Activated CD4-positive, alpha-beta T cell treated with anti-CD3 and anti-CD28 coated beads for 24 hours (primary cell): ENCODE results near the gene RBM7.

ENCODE experiments used
- DNase-seq, 2 donors: peaks; one replicate each; pipeline ENCODE4 v3.0.0-alpha.2; 2020; ENCODE audit warnings: low read depth in 2 of 2

Gene RBM7, protein sequence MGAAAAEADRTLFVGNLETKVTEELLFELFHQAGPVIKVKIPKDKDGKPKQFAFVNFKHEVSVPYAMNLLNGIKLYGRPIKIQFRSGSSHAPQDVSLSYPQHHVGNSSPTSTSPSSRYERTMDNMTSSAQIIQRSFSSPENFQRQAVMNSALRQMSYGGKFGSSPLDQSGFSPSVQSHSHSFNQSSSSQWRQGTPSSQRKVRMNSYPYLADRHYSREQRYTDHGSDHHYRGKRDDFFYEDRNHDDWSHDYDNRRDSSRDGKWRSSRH

DNA sequence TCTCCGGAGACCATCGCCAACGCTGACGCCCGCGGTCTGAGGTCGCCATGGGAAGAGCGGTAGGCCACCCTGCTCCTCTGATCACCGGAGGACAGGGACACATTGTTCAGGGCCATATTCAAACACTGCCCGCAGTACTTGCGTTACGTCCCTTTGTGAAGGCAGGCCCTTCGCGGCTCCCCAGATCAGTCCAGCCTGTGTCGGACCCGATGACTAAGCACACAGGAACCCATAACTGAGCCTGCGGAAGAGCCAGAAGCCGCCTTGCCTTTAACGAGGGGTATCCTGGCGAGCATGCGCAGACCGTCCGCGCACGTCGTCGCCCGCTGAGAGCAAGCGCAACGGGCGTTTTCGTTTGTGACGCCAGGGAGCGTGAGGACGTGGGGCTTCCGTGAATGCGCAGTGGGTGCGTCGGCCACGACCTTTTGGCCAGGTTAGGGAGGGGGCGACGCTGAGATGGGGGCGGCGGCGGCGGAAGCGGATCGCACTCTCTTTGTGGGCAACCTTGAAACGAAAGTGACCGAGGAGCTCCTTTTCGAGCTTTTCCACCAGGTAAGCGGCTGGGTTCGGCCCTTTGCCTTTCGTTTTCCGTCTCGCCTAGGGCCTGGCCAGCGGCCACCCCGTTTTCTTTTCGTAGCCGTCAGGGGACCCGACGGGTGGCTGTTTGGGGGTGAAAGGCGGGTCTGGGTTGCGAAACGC, at the start of gene RBM7, which contains the start of gene C11orf71:
TSS of gene RBM7 (plus strand) at position 451 of the 699 bp plus-strand sequence. CDS start at position 457, 6 bp downstream.
TSS of gene C11orf71 (minus strand) at position 296 of the 699 bp plus-strand sequence. CDS start at position 116, 180 bp downstream.
- peak; percentile 93 to 97 for DNase-seq

DNA sequence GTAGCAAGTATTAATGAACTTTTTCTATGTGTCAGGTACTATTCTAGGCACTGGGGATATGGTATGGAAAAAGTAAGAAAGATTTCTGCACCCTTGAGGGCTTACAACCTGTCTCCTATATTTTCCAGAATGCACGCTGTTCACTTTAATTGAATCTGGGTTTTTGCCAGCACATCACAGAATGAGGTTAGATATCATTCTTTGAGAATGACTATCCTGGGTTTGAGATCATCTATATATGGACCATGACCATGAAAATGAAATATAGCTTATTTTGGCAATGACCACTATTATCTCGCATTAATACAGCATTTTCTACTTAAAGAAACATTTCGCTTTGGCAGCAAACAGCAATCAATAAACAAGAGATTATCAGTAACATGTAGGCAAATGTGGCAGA, 47.0 kb upstream of the RBM7 start:
- no peak for DNase-seq

DNA sequence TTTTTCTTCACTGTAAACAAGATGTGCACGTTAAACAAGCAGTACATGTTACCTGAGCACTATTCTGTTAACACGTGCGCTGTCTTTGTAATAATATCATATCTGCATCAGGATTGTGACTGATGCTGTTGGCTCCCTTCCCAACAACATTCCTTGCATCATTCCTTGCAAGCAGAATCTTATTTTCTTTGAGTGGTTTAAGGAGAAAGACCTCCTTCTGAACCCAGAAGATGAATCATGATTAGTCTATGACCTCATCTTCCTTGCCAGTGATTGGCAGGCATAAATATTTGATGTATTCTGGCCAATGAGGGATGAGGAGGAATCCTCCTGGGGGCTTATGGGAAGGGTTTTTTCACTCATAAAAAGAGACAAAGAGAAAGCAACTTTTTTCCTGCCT, 46.4 kb upstream of the RBM7 start:
- DNase-seq: no peak

DNA sequence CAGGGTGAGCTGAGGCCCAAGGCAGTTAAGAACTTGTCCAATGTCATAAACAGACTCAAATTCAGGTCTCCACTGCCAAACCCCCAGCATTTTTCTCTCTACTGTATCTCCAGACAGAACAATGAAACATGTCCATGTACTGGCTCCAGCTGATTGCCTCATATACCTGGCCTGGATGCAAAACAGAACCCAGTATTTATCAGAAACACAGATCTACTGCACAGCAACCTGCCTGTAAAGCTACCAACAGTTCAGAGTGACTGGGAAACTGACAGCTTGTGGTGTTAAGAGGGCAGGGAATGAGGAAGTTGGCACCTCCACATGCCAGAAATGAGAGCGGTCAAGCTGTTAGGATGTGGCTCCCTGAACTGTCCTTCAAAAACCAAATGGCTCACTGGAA, 41.8 kb upstream of the RBM7 start:
- DNase-seq: no peak

DNA sequence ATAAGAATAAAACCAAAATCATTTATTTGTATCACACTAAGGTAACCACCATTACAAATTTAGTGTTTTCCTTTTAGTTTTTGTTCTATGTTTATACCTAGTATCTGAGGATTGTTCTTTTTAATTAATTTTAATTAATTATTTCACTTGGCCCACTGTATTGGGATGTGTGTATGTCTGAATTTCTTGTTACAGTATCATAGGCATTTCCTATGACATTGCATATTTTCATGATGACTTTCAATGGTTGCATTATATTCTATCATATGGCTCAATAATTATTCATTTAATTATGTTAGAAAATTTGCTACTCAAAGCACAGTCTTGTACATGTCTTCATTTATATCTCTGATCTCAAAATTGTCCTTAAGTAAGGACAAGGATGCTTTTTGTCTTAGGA, 41.1 kb upstream of the RBM7 start:
- DNase-seq: no peak

DNA sequence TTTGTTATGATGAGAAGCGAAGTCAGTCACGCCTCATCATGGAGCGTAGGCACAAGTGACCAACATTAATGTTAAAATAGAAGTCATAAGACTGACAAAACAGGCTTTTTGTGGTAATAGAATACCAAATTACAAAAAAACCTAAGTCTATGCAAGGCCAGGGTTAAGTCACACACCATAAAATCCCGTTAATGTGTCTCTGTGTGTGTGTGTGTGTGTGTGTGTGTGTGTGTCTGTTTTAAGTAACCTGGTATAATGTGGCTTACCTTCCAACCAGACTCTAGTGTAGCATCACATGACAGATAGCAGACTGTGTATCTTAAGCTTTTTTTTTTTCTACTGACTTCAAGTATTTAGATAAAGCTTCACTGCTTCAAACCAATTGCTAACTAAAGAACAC, 38.1 kb upstream of the RBM7 start:
- DNase-seq: no peak

DNA sequence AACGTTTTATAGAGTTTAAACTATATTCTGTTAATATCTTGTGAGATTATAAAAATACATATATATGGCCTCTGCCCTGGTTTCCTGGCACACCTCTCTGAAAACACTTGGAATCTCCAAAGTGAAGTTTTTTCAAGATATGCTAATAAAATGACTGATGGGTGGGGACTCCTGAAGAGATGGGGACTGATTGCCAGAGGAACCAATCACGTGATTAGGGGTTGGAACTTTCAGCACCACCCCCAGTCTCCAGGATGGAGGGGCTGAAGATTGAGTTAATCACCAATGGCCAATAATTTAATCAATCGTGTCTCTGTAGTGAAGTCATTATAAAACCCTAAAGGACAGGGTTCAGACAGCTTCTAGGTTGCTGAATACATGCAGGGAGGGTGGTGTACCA, 37.5 kb upstream of the RBM7 start:
- no peak for DNase-seq

DNA sequence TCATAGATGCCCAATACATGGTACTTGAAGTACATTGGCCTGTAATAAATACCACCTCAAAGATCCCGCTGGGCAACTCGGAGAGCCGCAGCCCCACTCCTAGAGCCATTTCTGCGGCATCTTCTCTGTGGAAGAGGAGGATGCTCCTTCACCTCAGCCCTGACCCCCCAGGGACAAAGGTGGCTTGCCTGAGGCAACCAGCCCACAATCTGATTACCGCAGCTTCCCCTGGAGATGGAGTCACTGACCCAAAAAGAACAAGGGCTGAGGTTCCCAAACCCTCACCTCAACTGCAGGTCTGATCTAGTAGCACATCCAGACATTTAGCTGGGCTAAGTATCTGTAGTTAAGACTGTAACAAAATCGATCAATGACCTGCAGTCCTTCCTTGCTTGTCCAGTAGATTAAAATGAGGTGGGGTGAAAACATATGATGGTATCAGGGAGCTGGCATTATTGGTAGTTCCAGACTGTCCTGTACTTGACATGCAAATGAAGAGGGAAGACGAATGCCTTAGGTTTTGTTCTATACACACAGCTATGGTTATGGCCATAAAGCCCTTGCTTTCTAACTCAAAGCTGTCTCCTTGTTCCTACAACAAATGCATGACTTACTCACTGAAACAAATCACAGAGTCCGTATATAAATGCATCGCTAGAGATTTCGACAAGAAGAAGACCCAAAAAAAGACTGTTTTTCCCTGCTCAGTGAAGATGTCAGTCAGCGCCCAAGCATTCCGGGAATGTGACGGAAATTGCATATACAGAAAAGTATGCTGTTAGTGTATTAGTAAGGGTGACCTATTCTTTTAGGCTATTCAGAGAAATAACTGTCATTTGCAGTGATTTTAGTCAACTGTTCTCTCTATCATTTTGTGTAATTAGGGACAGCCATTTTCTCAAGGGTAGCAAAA, 33.9 kb upstream of the RBM7 start:
- DNase-seq: no peak

DNA sequence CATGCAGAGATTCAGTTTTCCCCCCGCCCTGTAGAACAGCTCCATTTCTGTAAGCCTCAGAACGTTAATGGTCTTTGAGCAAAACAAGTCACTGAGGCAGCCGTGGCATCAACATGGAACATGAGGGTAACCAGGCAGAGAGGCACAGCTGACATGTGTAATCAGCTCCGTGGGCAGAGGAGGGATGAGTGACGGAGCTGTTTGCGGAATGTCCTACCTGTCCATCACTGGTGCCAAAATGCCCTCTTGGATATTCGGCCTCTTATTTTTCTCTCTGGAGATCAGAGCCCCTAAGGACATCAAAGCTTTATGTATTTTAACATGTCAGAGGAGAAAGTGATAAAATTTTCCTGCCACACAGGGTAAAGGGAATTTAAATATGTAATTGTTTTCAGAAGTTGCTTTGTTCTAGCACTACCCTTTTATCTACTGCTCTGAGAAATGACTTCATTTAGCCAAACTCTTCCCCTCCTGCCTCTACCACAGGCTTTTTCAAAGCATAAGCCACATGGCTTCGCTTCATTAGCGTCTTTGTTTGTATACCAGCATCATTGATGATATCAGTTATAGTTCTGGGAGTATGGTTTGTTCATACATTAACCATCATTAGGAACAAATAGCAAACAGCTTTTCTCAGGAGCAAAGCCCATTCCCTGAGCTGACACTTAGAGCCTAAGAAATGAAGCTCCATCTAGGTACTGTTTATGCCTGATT, 33.1 kb upstream of the RBM7 start:
- no peak for DNase-seq

DNA sequence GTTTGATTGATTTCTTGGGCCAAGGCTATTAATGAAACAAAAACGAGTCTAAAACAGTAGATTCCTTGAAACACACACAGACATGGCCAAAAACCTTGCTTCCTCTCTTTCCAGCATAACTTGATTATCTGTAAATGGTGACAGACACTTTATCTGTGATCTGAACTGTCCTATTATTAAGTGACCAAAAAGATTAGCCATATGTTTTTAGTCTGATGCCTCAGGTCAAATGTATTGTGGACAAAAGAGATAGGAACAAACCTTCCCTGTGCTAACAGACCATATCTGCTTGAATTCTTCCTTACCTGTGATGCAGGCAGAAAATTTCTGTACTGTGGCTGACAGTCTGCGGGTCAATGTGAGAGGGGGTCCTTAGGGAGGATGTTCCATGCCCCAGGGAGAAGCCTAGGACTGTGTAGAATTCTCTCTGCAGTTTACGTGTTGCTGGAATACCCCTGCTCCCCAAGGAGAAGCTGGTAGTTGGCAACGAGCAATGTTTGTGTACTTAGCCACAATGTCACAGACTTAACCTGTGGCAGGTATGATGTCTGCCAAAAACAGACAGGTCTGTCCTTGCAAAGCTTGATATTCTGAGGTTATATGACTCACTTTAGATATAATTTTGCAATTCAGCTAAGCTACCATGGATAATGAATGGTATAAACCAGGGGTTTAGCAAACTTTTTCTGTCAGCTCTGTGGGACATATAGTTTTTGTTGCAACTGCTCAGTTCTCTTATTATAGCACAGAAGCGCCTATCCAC, 31.4 kb upstream of the RBM7 start:
- no peak for DNase-seq

DNA sequence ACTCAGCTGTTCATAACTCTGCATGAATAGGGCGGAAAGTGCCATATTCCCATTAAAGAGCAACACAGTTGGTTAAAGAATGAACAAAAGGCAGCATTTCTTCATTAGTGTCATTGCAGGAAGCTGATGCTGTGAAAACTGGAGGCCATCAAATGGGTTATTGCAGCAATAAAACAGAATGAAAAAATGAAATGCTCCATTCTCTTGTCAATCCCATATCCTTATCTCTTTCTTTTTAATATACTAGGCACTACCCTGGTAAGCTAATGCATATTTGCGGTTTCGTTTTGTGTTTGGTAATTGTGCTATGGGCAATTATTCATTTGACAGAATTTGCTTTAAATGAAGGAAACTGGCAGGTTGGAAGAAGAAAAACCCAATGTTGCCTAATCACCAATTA, 25.4 kb upstream of the RBM7 start:
- DNase-seq: no peak

DNA sequence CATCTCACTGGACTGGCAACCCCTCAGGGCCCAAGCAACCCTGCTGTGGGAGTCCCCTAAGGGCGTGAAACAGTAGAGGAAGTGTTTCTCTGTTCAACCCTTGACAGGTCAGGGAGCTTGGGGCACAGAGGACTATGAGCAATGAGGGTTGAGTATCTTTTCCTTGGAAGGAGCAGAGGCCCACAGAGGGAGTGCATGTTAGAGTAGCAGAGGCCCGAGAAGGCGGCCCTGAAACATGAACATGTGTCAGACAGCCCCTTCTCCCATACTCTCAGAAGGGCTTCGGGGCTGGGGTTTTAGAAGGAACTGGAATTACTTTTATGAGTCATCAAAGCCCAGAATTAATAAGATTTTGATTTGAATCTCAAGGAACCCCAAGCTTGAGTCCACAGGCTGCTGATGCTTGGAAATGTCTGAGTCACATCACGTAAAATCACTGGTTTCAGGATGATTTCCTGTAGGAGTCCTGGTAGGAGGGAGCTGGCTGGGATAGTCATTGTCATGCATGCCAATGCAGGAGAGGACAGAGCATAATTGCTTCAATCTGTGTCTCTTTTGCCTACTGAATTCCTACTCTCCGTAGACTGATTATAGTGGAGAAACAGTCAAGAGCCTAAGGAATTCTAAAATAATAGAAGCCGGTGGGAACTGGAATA, 22.7 kb upstream of the RBM7 start:
- DNase-seq: no peak

DNA sequence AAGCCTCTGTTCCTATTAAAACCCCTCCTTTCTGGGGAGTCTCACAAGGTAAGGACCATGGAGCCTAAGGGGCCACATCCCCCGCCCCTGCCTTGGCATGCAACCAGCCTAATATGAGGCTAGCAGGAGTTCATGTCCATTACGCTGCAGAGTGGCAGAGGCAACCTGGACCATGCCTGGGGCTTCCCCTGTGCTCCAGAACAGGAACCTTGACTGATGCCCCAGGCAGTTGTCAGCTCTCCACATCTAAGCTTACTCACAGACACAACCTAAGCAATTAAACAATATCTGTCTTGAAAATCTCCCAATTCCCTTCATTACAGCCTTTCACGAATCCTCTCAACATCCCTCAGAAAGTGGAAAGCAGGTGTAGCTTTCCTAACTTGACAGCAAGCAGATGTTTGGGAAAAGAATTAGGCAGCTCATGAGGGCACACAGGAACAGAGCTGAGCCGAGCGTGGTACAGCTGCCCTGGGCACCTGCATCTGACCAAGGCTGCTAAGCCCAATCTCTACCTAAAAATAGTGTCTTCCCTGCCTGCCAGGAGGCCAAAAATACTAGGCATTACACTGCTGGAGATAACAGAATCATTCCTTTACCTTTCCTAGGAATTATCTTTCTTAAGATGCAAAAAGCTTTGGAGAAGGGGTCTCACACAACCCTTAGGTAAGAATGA, 20.9 kb upstream of the RBM7 start:
- DNase-seq: no peak

DNA sequence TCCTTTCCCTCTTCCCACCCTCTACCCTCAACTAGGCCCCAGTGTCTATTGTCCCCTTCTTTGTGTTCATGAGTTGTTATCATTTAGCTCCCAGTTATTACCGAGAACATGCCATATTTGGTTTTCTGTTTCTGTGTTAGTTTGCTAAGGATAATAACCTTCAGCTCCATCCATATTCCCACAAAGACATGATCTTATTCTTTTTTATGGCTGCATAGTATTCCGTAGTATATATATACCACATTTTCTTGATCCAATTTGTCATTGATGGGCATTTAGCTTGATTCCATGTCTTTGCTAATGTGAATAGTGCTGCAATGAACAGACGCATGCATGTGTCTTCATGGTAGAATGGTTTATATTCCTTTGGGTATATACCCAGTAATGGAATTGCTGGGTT, 18.0 kb upstream of the RBM7 start:
- DNase-seq: no peak

DNA sequence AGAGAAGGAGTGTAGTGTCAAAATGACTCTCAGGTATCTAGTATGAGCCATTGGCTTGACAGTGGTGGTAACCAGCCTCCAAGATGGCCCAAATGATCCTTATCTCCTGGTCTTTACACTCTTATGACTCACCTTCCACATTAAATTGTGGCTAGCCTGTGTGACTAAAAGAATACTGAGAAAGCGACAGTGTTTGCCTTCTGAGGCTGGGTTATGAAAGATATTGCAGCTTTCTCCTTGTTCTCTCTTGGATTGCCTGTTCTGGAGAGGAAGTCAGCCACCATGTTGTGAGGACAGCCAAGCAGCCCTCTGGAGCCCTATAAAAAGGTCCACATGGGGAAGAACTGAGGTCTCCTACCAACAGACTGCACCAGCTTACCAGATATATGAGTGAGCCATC, 16.0 kb upstream of the RBM7 start:
- DNase-seq: no peak

DNA sequence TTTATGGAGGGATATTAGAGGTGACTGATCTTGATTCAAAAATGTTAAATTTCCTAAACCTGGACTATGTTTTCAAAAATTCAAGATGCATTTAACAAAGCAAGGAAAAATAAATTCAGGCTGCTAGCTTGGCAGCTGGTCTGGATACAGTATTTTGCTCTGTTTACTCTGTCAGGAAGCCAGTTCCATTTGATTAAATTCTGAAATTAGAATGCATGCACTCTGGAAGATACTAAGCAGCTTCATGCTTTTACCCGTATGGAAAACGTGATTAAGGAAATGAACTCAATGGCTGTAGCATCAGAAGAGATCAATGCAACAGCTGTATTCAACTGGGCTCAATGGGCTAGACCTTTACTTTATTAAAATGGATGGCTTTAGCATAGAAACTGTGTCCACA, 14.3 kb upstream of the RBM7 start:
- DNase-seq: no peak

DNA sequence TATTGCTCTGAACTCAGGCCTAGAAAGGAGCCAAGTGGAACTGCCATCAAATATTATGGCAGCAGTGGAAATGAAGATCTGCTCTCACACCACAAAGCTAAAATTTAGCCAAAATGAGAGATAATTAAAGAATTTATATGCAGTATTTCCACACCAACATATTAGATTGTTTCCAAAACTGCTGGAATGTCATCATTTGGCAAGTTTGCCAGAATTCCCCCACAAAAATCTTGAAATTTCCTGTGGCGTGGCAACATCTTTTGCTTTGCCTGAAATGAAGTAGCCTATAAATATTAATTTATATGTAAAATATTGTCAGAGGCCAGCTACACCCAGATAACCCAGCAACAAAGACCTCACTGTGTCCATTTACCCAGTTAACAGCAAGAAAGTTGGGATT, 13.9 kb upstream of the RBM7 start:
- no peak for DNase-seq

DNA sequence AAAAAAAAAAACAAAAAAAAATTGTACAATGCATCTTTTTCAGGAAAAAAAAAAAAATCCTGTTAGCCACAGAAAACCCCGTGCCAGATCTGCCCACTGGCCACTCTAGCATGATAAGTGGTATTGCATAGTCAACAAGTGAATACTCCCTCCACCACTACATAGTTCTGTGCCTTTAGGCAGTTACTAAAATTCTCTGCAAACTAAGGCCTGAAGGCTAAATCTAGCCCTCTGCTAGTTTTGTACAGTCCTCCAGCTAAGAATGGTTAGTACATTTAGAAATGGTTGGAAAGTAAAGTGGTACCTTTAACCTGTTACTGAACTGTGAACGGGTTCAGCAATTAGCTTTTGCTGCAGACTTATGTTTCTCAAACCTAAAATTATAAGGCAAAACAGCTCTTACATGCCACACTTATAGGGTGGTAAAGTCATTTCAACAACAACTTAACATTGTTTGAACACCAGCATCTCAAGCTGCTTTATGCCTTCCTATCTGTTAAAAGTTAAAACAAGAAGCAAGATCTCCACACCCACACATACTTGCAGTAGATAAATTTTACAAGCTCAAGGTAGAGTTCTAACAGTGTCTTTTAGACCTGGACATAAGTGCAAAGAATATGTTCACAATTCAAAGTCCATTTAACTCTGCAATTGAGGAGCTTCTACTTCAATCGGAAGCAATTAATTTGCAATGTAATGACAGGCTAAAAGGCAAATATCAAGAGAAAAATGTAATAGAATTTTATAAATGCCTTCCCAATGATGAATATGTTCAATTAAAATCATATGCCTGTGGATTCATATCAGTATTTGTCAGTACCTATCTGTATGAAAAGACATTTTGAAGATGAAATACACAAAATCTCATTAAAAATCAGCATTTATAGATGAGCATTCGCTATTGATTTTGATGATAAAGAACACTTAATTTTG, 7.5 kb upstream of the RBM7 start:
- DNase-seq: no peak

DNA sequence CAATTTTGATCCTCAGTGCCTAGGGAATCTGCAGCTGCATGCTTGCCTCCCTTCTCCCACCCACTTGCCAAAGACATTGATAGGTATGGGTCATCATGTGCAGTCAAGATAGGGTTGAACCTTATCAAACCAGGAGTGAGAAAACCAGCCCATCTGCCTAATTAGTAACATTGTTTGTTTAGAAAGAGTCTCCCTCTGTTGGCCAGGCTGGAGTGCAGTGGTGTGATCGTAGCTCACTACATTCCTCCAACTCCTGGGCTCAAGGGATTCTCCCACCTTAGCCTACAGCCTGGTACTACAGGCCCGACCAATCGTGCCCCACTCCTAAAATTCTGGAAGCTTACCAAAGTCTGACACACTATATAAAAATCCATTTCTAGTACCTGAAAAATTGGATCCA, 4.7 kb upstream of the RBM7 start:
- DNase-seq: no peak
